Ascending aorta (tissue), 2 donors: ENCODE measurements around the gene SPOUT1. TPM values are rescaled to one million over a fixed set of nuclear protein-coding genes. Genes with fewer than 3 reads are reported as not detected.

Experiments
- DNase-seq, 2 donors: peaks; one replicate each; pipeline ENCODE4 v3.0.0-alpha.2; 2019; ENCODE audit warnings: low spot score in 2 of 2
- H3K27ac ChIP-seq, 2 donors: fragments of 200-600 bp; sonication (generic); one replicate each; pipeline ENCODE4 v1.5.1; 2016 to 2017; ENCODE audit warnings: mild to moderate bottlenecking in 1 of 2
- H3K27me3 ChIP-seq: fragments of 200-600 bp; sonication (generic); one replicate; pipeline ENCODE4 v1.5.1; 2017
- H3K36me3 ChIP-seq, 2 donors: fragments of 200-600 bp; sonication (generic); one replicate each; pipeline ENCODE4 v1.5.1; 2016
- H3K4me1 ChIP-seq, 2 donors: fragments of 200-600 bp; sonication (generic); one replicate each; pipeline ENCODE4 v1.5.1; 2016 to 2017; ENCODE audit warnings: mild to moderate bottlenecking in 1 of 2
- H3K4me3 ChIP-seq, 2 donors: fragments of 200-600 bp; sonication (generic); one replicate each; pipeline ENCODE4 v1.5.1; 2016 to 2017; ENCODE audit warnings: mild to moderate bottlenecking in 1 of 2
- H3K9me3 ChIP-seq, 2 donors: fragments of 200-600 bp; sonication (generic); one replicate each; pipeline ENCODE4 v1.5.1; 2016
- intact Hi-C: fragments of 100-400 bp; cut with DNase I; formaldehyde crosslinking; loops from one replicate; pipeline ENCODE4 v1.15.1; 2023
- total RNA-seq: library from RNA; depleted of rRNA; stranded (reverse); fragments of >200 nt; gene quantifications from one replicate; pipeline ENCODE4 v1.1.0, GENCODE V29; 2016
- TF ChIP-seq, protein P1 (sequence below), 3 experiments: fragments of 200-600 bp in 2 of 3; fragments of 450-650 bp in 1 of 3; sonication (generic) in 2 of 3; IDR thresholded peaks; one replicate each; pipeline ENCODE4 v1.5.1; 2016 to 2019; ENCODE audit warnings: antibody characterized with exemption in 3 of 3, mild to moderate bottlenecking in 1 of 3, moderate library complexity in 1 of 3

The SPOUT1 gene
- total RNA-seq, 1 donor from 2014 or later = 26.5 TPM

DNA sequence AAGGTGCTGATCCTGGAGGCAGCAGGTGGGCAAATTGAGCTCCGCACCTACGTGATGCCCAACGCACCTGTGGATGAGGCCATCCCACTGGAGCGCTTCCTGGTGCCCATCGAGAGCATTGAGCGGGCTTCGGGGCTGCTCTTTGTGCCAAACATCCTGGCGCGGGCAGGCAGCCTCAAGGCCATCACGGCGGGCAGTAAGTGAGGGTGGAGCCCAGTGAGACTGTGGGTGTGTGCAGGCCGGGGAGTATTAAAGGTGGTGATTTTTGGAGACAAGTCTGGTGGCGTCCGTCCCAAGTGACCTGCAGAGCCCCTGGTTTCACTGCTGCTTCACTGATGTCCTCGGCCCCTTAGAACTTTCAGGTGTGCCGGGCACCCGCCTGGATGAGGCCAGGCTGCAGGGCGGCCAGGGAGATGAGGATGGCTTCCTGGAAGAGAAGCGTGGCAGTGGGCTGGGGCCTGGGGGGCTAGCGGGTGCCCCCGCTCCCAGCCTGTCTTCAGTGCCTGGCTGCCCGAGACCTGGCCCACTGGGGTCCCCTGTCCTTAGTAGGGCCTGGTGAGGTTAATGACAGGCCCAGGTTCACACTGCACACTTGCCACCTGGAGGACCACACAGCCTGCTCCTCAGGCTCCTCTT, 7.1 kb downstream of the SPOUT1 start:
- intact Hi-C loops = no loop called here
- Histone ChIP-seq H3K27me3 (no peaks in the 10 kb centered on the region), H3K27ac (no peak overlapping the region), H3K4me3 (no peak overlapping the region), H3K4me1 (peaks cover 3 to 6% of the 10 kb centered on the region in 2 donors), H3K36me3 (peaks cover 41 to 63% of the 10 kb centered on the region in 2 donors), H3K9me3 (no peaks in the 10 kb centered on the region)
- DNase-seq = no peak
- TF ChIP-seq, protein P1, sequence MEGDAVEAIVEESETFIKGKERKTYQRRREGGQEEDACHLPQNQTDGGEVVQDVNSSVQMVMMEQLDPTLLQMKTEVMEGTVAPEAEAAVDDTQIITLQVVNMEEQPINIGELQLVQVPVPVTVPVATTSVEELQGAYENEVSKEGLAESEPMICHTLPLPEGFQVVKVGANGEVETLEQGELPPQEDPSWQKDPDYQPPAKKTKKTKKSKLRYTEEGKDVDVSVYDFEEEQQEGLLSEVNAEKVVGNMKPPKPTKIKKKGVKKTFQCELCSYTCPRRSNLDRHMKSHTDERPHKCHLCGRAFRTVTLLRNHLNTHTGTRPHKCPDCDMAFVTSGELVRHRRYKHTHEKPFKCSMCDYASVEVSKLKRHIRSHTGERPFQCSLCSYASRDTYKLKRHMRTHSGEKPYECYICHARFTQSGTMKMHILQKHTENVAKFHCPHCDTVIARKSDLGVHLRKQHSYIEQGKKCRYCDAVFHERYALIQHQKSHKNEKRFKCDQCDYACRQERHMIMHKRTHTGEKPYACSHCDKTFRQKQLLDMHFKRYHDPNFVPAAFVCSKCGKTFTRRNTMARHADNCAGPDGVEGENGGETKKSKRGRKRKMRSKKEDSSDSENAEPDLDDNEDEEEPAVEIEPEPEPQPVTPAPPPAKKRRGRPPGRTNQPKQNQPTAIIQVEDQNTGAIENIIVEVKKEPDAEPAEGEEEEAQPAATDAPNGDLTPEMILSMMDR (IDR thresholded peaks at IDR 0.05) = no peak

DNA sequence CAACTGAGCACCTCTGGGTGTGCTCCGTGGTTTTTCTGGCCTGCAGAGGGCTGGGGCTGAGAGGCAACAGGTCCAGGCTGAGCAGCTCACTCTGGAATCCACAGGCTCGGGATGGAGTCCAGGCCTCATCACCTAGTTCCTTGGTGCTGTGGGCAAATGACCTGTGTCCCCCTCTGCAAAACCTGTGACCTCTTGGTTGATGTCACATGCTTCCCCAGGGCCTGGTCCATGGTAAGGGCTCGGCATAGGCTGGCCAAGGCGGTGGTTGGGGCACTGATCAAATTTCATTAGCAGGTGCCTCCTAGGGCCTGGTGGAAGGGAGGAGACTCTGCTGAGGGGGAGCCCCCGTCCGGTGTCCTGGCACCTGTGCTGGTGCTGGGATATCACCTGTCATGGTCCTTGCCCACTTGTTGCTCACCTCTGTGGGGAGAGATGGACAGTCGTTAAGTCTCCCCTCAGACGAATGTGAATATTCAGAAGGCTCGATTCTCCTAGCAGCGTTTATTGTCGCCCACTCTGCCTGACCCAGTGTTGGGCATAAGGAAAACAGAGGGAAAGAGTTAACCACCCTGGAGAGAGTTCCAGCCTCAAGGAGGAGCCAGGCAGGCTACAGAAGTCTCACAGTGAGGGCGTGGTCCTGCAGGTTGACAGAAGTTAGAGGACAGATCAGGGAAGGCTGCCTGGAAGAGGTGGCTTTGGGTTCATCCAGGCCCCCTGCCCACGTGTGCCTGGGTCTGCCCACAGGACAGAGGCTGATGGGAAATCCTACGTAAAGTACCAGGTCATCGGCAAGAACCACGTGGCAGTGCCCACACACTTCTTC, 7.8 kb downstream of the SPOUT1 start:
- intact Hi-C loops = no loop called here
- Histone ChIP-seq H3K4me1 (peaks cover 3 to 6% of the 10 kb centered on the region in 2 donors), H3K27me3 (no peaks in the 10 kb centered on the region), H3K4me3 (no peak overlapping the region), H3K36me3 (peaks cover 37 to 56% of the 10 kb centered on the region in 2 donors), H3K27ac (no peak overlapping the region), H3K9me3 (no peaks in the 10 kb centered on the region)
- TF ChIP-seq, protein P1 (IDR thresholded peaks at IDR 0.05) = no peak
- no peak for DNase-seq

DNA sequence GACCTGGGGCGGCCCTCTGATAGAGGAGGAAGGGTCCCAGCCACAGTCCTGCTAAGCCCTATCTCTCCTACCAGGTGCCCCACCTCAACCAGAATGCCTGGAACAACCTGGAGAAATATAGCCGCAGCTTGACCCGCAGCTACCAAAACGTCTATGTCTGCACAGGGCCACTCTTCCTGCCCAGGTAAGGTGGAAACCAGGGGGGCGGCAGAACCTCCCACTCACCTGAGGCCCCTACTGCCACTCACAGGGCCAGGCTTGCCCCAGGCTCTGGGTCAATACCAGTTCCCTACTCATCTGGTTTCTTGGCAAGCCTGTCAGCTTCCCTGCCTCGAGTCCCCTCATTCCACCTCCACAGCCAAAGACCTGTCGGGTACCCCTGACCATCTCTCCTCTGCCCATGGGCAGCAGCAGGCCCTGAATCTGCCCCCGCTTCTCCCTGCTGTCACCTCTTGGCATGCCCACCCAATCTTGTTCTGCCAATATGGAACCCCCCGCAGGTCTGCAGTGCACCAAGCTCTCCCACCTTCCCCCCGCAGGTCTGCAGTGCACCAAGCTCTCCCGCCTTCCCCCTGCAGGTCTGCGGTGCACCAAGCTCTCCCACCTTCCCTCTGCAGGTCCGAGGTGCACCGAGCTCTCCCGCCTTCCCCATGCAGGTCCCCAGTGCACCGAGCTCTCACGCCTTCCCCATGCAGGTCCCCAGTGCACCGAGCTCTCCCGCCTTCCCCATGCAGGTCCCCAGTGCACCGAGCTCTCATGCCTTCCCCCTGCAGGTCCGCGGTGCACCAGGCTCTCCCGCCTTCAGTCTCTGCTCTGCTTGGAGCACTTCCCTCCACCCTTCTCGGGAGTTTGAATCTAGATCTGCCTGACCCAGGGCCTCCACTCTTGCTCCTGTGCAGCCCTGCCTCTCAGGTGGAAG, 8.7 kb downstream of the SPOUT1 start:
- intact Hi-C loops = no loop called here
- H3K9me3 ChIP-seq = no peaks in the 10 kb centered on the region
- DNase-seq = no peak
- no peak overlapping the region for H3K4me3 ChIP-seq
- H3K27ac ChIP-seq = no peak overlapping the region
- TF ChIP-seq, protein P1 (IDR thresholded peaks at IDR 0.05) = no peak
- peaks cover 29 to 47% of the 10 kb centered on the region in 2 donors for H3K36me3 ChIP-seq
- no peaks in the 10 kb centered on the region for H3K27me3 ChIP-seq
- peaks cover 3 to 6% of the 10 kb centered on the region in 2 donors for H3K4me1 ChIP-seq

DNA sequence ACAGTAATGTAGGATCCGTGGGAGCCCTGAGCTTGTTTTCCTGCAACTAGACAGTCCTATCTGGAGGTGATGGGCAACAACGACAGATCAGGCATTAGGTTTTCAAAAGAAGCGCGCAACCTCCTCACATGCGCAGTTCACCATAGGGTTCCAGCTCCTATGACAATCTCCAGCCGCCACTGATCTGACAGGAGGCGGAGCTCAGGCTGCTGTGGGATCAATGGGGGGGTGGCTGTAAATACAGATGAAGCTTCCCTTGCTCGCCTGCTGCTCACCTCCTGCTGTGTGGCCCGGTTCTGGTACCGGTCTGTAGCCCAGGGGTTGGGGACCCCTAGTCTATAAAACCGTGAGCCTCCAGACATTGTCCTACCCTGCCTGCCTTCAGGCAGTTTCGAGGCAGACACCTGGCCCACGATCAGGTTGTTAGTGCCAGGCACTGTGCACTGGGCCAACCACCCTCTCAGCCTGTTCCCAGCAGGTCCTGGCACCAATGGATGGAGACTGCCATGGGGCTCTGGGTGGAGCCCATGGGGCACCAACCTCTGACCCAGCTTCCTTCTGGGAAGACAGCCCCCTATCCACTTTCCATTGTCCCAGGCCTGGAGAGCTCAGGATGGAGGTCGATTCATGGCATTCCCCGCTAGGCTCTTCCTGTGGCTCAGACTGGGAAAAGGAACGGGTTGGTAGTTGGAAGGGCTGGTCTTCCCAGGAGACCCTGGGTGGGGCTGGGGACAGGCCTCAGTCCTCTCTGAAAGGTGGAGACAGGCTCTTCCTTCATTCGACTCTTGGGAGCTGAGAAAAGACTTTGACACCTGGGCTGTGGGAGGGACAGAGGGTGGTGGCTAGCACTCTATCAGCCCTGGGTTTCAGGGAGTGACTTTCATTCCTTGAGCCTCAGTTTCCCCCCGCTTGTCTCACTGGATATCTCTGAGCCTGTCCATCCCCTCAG, 9.6 kb downstream of the SPOUT1 start:
- TF ChIP-seq, protein P1 (IDR thresholded peaks at IDR 0.05) = no peak
- intact Hi-C loops = loop anchor here (2.0 kb wide), 1 partner anchor 33 kb away; the partner anchor contains the start of gene TBC1D13
- Histone ChIP-seq H3K4me3 (no peak overlapping the region), H3K36me3 (peaks cover 27 to 38% of the 10 kb centered on the region in 2 donors), H3K27me3 (no peaks in the 10 kb centered on the region), H3K27ac (no peak overlapping the region), H3K9me3 (no peaks in the 10 kb centered on the region), H3K4me1 (peaks cover 3 to 6% of the 10 kb centered on the region in 2 donors)
- no peak for DNase-seq
